Fibroblast of lung (primary cell): ENCODE results near the gene PCDHGC3.

Experiments
- CTCF ChIP-seq, 2 donors: IDR thresholded peaks in 1 of 2; conservative IDR thresholded peaks in 1 of 2; 1 replicate in 1 of 2; 2 replicates in 1 of 2; pipeline ENCODE4 v1.5.1; 2011 to 2012; ENCODE audit warnings: low read length in 2 of 2, control low read depth in 1 of 2, inconsistent platforms in 1 of 2, low read depth in 1 of 2, mild to moderate bottlenecking in 1 of 2
- EZH2 ChIP-seq: IDR thresholded peaks from 2 replicates; pipeline ENCODE4 v1.5.1; 2012; ENCODE audit warnings: low read length, control low read depth, mild to moderate bottlenecking; ENCODE audit errors: missing control alignments

GRCh38 chr5:141490271-141490670 is 14.5 kb downstream of the PCDHGC3 start:
- TF ChIP-seq CTCF (conservative IDR thresholded peaks at IDR 0.05 in 1 of 2, IDR thresholded peaks at IDR 0.05 in 1 of 2; ENCODE audit: low read depth in 1 of 2, low read length in 2 of 2) (no peak), EZH2 (no peak)
